NCI-H128 (cell line): ENCODE measurements around the gene PUM1.

Experiments used
- DNase-seq: peaks from one replicate; lab custom pipeline; 2025; ENCODE audit not compliant: unreplicated experiment; lab: John Stamatoyannopoulos, UW

Gene PUM1

DNA sequence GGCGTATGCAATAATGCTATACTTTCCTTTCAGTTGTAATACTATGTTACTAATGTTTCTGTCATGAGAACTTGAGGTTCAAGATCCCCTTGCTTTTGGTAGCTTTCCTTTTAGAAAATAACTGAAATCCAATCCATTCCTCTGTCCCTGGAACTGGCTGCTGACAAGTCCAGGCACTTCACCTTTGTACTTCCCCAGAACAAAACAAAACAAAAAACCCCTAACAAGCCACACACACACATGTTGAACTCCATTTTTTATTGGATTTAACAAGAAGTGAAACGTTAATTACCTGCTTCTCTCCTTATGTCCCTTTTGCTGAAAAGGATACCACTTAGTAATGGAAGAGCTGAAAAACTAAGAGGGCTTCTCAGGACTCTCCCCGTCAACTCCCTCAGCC is 130.9 kb downstream of the PUM1 start:
- no peak for DNase-seq

DNA sequence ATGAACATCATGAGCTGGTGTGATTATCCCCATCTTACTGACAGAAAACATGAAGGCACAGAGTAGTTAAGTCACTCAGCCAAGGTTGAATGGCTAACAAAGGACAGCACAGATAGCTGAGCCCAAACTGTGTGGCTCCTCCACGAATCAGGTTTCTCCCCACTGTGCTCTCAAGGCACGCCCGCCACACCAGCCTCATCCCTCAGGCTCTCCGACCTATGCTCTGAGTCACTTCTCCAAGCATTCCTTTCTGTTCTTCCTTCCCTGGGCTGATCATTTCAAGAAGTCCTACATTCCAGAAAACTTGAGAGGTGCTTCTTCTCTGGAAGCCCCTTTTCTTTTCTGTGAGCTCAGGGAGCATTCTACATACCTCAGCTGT is 131.7 kb downstream of the PUM1 start:
- no peak for DNase-seq

- DNase-seq, result no peak
Measured at GRCh38 chr1:30930631-30931173, 134.8 kb downstream of the PUM1 start.

DNA sequence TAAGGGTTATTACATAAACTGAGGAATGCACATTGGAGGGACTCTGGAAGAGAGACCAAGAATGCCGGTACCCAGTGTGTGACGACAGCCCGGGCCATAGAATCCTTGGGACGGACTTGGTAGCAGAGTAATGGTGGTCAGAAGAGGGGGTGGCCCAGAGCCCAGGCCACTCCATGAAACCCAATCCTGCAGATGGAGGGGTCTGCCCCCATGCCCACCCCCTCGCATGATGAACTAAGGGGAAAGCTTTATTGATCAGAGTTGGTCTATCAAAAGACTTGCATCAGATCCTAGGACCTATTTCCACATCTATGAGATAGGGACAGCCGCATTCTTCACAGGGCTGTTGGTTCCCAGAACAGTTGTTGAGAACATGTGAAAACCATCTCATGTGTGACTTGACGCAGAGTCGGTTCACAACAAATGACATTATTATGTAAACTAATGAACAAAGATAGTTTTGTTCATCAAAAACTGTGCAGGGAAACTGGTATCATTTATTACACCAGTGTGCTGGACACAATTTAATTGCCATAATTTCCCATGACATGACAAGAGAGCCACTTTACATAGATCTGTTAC is 135.5 kb downstream of the PUM1 start:
- DNase-seq, result no peak

- DNase-seq, result peak; percentile 27
Measured at GRCh38 chr1:30929135-30929889, 136.2 kb downstream of the PUM1 start.

DNA sequence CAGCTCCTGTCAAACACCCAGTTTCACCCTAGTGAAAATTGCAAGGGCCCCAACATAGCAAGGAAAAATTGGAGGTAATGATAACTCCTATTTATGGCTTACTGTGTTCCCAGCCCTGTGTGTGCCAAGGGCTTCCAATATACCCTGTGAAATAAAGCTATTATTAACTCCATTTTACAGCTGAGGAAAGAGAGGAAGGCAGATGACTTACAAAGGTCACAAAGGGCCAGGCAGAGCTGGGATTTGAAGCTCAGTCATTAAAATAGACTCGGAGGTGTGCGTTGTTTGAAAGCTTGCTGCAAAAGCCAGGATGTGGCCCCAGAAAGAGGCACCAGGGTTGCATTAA is 136.8 kb downstream of the PUM1 start:
- no peak for DNase-seq

DNA sequence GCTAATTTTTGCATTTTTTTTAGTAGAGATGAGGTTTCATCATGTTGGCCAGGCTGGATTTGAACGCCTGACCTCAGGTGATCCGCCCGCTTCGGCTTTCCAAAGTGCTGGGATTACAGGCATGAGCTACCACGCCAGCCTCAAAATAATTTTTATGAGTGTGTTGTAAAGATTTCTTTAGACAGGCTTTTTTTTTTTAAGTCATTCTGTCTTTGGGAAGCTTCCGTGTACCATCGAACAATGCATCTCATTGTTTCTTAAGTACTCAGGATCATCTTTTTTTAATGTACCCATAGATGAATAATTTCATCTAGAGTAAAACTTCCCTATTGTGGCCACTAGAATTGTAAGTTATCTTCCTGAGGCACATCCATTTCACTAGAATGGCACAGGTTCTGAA is 137.3 kb downstream of the PUM1 start:
- DNase-seq, result no peak

GRCh38 chr1:30927448-30927847 is 138.1 kb downstream of the PUM1 start:
- no peak for DNase-seq

GRCh38 chr1:30923597-30923996 is 141.9 kb downstream of the PUM1 start:
- DNase-seq, result no peak

DNA sequence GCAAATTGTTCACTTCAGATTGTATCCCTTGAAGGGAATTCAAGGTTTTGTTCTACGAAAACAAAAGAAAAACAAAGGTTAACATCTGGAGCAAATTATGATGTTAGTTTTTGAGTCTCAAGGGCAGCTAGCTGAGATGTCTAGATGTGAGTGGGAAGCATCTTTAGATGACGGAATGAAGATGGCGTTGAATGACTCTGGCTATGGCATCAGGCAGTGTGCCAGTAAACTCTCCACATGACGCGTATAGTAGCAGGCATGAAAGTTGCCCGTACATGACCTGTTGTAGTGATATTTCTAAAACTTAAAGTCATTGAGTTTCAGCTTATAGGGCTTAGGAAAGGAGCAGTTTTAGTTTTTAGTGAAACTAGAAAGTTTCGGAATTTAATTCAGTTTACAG is 144.7 kb downstream of the PUM1 start:
- no peak for DNase-seq

GRCh38 chr1:30919025-30919881 is 146.3 kb downstream of the PUM1 start:
- no peak for DNase-seq

DNA sequence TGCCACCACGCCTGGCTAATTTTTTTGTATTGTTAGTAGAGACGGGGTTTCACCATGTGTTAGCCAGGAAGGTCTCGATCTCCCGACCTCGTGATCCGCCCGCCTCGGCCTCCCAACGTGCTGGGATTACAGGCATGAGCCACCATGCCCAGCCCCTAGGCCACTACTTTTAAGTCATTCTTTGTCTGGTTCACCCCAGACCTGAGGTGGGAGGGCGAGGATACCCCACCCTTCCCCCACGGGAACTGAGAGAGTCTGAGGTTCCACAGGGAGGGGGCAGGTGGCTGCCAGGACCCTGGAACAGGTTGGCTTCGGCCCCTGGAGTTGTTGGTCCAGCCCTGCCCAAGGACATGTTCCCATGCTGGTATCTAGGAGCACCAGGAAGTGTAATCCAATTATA is 149.2 kb downstream of the PUM1 start:
- DNase-seq, result no peak

GRCh38 chr1:30915491-30916230 is 149.9 kb downstream of the PUM1 start:
- no peak for DNase-seq

DNA sequence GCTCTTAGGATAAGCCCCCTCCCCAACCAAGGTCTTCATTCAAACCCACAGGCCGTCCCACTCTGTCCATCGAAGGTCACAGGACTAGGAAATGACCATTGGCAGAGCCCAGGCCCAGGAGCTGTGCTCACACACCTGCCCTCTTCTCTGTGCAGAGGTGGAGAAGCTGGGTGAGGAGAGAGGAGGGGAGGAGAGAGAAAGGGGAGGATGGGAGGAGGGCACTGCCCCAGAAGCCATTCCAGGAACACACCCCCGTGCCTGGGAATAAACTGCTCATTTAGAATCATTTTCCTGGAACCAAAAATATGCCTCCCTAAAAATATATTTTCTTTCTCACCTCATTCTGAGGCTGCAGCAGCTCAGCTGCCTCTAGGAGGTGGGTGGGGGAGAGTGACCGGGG is 150.6 kb downstream of the PUM1 start:
- no peak for DNase-seq

DNA sequence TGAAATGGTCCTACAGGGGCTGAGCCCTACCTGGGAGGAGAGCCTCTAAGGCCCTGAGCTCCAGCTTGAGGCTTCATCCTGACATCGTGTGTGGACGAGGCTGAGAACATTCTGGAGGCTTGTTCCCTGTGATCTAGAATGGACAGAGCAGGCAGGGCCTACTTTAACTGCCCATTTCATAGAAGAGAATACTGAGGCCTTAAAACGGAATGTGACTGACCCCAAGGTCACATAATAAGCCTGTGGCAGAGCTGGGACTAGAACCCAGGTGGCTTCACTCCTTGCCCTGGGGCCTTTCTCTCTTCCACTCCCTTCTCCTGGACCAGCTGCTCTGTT is 151.0 kb downstream of the PUM1 start:
- no peak for DNase-seq

DNA sequence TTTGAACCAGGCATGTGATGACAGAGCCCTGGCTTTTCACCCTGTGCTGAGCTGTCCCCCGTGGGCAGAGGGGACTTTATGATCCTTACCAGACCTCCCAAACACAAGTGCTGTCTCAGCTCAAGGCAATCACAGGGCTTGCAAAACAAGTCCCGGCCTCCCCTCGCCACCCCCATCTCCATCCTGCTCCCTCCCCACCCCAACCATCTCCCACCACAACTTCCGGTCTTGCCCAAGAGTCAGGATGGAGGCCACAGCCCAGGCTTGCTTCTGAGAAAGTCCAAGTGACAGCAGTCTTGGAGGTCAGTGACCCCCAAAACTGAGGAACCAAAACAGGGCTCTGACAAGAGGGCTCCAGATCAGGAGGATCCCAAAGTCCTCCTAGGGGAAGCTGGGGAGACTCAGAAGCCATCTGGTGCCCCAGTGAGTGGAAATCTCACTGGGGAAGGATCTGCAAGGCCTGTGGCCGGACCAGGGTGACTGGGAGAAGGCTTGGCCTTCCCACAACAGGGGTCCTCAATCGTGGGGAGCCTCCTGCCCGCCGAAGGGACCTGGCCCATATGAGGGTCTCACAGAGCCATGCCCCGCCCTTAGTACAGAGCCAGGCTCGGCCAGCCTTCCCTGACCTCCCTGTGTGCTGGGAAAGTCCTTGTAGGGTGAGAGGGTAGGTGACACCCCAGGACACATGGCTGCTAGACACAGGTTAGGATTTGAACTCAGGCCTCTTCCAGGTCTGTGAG is 152.4 kb downstream of the PUM1 start:
- no peak for DNase-seq

DNA sequence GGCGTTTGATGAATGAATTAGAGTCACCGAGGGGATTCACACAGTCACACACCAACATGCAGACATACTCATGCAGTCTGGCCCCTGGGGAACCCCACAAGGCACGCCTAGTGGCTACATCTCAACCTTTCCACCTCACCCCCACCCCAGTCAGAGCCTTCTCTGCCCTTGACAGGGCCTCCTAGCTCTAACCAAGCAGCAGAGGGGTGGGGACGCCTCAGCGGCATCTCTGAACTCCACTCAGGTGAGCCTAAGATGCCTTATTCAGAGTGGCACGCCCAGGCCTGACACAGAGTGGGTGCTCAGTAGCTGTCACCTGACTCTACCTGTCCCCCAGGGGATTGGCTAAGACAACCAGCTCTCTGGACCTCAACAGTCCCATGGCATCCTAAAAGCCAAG is 153.3 kb downstream of the PUM1 start:
- no peak for DNase-seq

DNA sequence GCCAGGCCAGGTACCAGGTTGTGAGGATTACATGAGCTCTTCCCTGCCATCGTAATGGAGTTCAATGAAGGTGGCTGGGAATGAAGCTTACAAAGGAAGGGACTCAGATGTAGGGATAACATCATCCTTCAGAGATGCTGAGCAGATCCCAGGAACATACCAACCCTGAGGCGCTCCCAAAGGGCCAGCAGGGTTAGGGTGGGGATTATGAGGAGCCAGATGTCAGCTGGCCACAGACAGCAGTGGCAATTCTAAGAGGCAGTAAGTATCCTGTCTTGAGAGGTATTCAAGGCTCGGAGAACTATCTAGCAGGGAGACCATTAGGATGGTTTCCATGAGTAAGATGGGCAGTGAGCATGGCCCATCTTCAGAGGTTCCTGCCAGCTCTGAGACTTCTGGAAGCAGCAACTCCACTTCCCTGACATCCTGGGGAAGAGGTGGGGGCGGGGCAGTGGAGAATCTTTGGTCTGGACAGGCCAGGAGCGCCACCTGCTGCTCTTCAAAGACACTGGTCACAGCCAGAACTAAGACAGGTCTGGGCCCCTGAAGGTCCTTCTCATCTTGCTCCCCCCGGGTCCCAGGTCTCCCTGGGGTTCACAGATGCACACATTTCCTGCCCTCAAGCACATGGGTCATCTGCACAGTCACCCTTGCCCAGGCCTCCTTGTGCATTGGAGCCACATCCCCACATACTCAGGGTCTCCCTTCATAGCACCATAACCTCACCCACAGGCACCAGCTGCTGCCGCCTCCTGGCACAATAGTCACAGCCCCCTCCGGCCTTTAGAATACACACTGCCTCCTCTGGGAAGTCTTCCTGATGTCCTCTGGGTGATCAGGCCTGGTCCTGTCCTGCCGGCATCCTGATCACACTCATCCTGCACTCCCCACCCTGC is 154.2 kb downstream of the PUM1 start:
- DNase-seq, result peak; percentile 72

GRCh38 chr1:30909365-30910068 is 156.0 kb downstream of the PUM1 start:
- no peak for DNase-seq
